Caco-2 (cell line): ENCODE measurements around the gene UBE2K. TPM values are rescaled to one million over a fixed set of nuclear protein-coding genes. Genes with fewer than 3 reads are reported as not detected.

ENCODE experiments used
- BruUV-seq: library from RNA; stranded (reverse); fragments of 400-500 nt; replicated peaks from 2 replicates; lab custom pipeline; 2021; lab: Mats Ljungman, UMichigan
- CTCF ChIA-PET: fragments of 300-600 bp; sonication (Branson Sonifier 250); formaldehyde crosslinking; loops from one replicate; lab custom pipeline; 2022; ENCODE audit warnings: antibody characterized with exemption; lab: Charles Lee
- POLR2A ChIA-PET: fragments of 300-600 bp; sonication (Branson Sonifier 250); formaldehyde crosslinking; loops from one replicate; lab custom pipeline; 2022; ENCODE audit warnings: antibody characterized with exemption; lab: Charles Lee
- DNase-seq, 2 experiments: peaks; one replicate each; pipeline versions ENCODE4 v3.0.0 to v3.0.0-alpha.2; 2020 to 2022
- H3K27me3 ChIP-seq: replicated peaks from 2 replicates; pipeline ENCODE4 v1.6.0; 2011; ENCODE audit warnings: low read length; ENCODE audit not compliant: control insufficient read depth, insufficient read depth
- H3K36me3 ChIP-seq: 2 replicates; pipeline ENCODE4 v1.5.1; 2011; ENCODE audit warnings: low read length; ENCODE audit not compliant: control insufficient read depth, insufficient read depth
- H3K4me1 ChIP-seq: fragments of 250-450 bp; sonication (Bioruptor Pico); 2 replicates; pipeline ENCODE4 v1.5.1; 2020; ENCODE audit warnings: mild to moderate bottlenecking
- H3K4me3 ChIP-seq: 2 replicates; pipeline ENCODE4 v1.5.1; 2011; ENCODE audit warnings: low read depth, mild to moderate bottlenecking, control low read depth, low read length
- H3K9me3 ChIP-seq: fragments of 250-450 bp; sonication (Bioruptor Pico); 2 replicates; pipeline ENCODE4 v1.5.1; 2020; ENCODE audit warnings: mild to moderate bottlenecking, moderate library complexity
- H3K27ac Mint-ChIP-seq: one replicate; pipeline ENCODE4 v1.8.0; 2022; ENCODE audit warnings: mixed read lengths; ENCODE audit not compliant: unreplicated experiment
- H3K27me3 Mint-ChIP-seq: one replicate; pipeline ENCODE4 v1.8.0; 2022; ENCODE audit warnings: mixed read lengths; ENCODE audit not compliant: insufficient read depth, unreplicated experiment
- H3K36me3 Mint-ChIP-seq: one replicate; pipeline ENCODE4 v1.8.0; 2022; ENCODE audit warnings: mild to moderate bottlenecking, mixed read lengths; ENCODE audit not compliant: insufficient read depth, unreplicated experiment
- H3K4me1 Mint-ChIP-seq: one replicate; pipeline ENCODE4 v1.8.0; 2022; ENCODE audit warnings: low read depth, mixed read lengths; ENCODE audit not compliant: unreplicated experiment
- H3K4me3 Mint-ChIP-seq: one replicate; pipeline ENCODE4 v1.8.0; 2022; ENCODE audit warnings: mild to moderate bottlenecking, moderate library complexity, mixed read lengths; ENCODE audit not compliant: unreplicated experiment
- H3K9me3 Mint-ChIP-seq: one replicate; pipeline ENCODE4 v1.8.0; 2022; ENCODE audit warnings: mixed read lengths; ENCODE audit not compliant: unreplicated experiment
- CTCF ChIP-seq, 2 experiments: fragments of 200-600 bp in 1 of 2; IDR thresholded peaks; 1 replicate in 1 of 2; 2 replicates in 1 of 2; pipeline versions ENCODE4 v1.5.1 to v1.8.0; 2011 to 2022; ENCODE audit warnings: antibody characterized with exemption in 1 of 2, control low read depth in 1 of 2, inconsistent platforms in 1 of 2, low read depth in 1 of 2, low read length in 1 of 2, mild to moderate bottlenecking in 1 of 2, moderate library complexity in 1 of 2; ENCODE audit not compliant: insufficient read depth in 1 of 2, severe bottlenecking in 1 of 2, unreplicated experiment in 1 of 2
- intact Hi-C: fragments of 100-400 bp; cut with micrococcal nuclease; formaldehyde crosslinking; loops from one replicate; pipeline ENCODE4 v1.10.0; 2022; ENCODE audit not compliant: unreplicated experiment
- total RNA-seq: library from RNA; stranded (reverse); gene quantifications from 2 replicates; pipeline ENCODE4 v1.2.3, GENCODE V29; 2022

The UBE2K gene
- total RNA-seq, 1 experiment from 2014 or later, result 141 TPM

- peaks cover 3% of the 10 kb centered on the region for H3K4me1 ChIP-seq
- Mint-ChIP-seq H3K36me3 (no peaks in the 10 kb centered on the region), H3K9me3 (no peaks in the 10 kb centered on the region), H3K4me3 (no peak overlapping the region), H3K27me3 (no peaks in the 10 kb centered on the region), H3K27ac (no peak overlapping the region), H3K4me1 (no peaks in the 10 kb centered on the region)
- ChIA-PET POLR2A (no interaction called here), CTCF (interaction anchor here (0.6 kb wide), 1 partner anchor 1124 kb away, joined by 3 read pairs; no protein-coding TSS in a partner anchor)
- no peaks in the 10 kb centered on the region for H3K9me3 ChIP-seq
- no peaks in the 10 kb centered on the region for H3K27me3 ChIP-seq
- intact Hi-C loops, result loop anchor here (2.0 kb wide), 1 partner anchor 190 kb away; no protein-coding TSS in a partner anchor
- no TSS peak for BruUV-seq
- H3K36me3 ChIP-seq, result no peaks in the 10 kb centered on the region
- TF ChIP-seq CTCF (IDR thresholded peaks at IDR 0.05; ENCODE audit: insufficient read depth in 1 of 2, low read depth in 1 of 2, low read length in 1 of 2, severe bottlenecking in 1 of 2, unreplicated experiment in 1 of 2), result no peak
- no peak overlapping the region for H3K4me3 ChIP-seq
- DNase-seq, result no peak
Observed at GRCh38 chr4:39658756-39659155, 39.2 kb upstream of the UBE2K start.

GRCh38 chr4:39660045-39660444, 37.9 kb upstream of the UBE2K start:
- TF ChIP-seq CTCF (IDR thresholded peaks at IDR 0.05; ENCODE audit: insufficient read depth in 1 of 2, low read depth in 1 of 2, low read length in 1 of 2, severe bottlenecking in 1 of 2, unreplicated experiment in 1 of 2), result no peak

GRCh38 chr4:39660757-39661156, 37.2 kb upstream of the UBE2K start:
- no peaks in the 10 kb centered on the region for H3K9me3 ChIP-seq
- no peak overlapping the region for H3K27ac Mint-ChIP-seq
- H3K27me3 Mint-ChIP-seq, result no peaks in the 10 kb centered on the region
- no peaks in the 10 kb centered on the region for H3K9me3 Mint-ChIP-seq
- H3K4me3 ChIP-seq, result no peak overlapping the region
- no TSS peak for BruUV-seq
- ChIA-PET CTCF (no interaction called here), POLR2A (no interaction called here)
- H3K4me1 Mint-ChIP-seq, result peaks cover 15% of the 10 kb centered on the region
- intact Hi-C loops, result no loop called here
- peaks cover 23% of the 10 kb centered on the region for H3K4me1 ChIP-seq
- DNase-seq, result no peak
- no peaks in the 10 kb centered on the region for H3K27me3 ChIP-seq
- peaks cover 6% of the 10 kb centered on the region for H3K36me3 Mint-ChIP-seq
- H3K36me3 ChIP-seq, result no peaks in the 10 kb centered on the region
- no peak for TF ChIP-seq CTCF (IDR thresholded peaks at IDR 0.05; ENCODE audit: insufficient read depth in 1 of 2, low read depth in 1 of 2, low read length in 1 of 2, severe bottlenecking in 1 of 2, unreplicated experiment in 1 of 2)
- no peak overlapping the region for H3K4me3 Mint-ChIP-seq

More at GRCh38 chr4:39660045-39660444, 37.9 kb upstream of the UBE2K start:
- Mint-ChIP-seq H3K36me3 (peaks cover 6% of the 10 kb centered on the region), H3K27me3 (no peaks in the 10 kb centered on the region), H3K27ac (no peak overlapping the region), H3K4me1 (peaks cover 10% of the 10 kb centered on the region), H3K4me3 (no peak overlapping the region), H3K9me3 (no peaks in the 10 kb centered on the region)
- ChIA-PET CTCF (no interaction called here), POLR2A (no interaction called here)
- intact Hi-C loops, result no loop called here
- no peak for DNase-seq
- H3K9me3 ChIP-seq, result no peaks in the 10 kb centered on the region
- no peak overlapping the region for H3K4me3 ChIP-seq
- BruUV-seq, result no TSS peak
- peaks cover 16% of the 10 kb centered on the region for H3K4me1 ChIP-seq
- H3K27me3 ChIP-seq, result no peaks in the 10 kb centered on the region
- H3K36me3 ChIP-seq, result no peaks in the 10 kb centered on the region
